Esophagus mucosa (tissue), 1 donor: ENCODE measurements around the gene CACNA1A. TPM values are rescaled to one million over a fixed set of nuclear protein-coding genes. Genes with fewer than 3 reads are reported as not detected.
"Not testable (repeated sequence)": the region's sequence is repeated elsewhere in the genome, so short reads cannot be mapped to it uniquely, and the experiment has no call there.

Experiments
- ATAC-seq: fragments of 200-7000 bp; cut with Tn5 transposase; one replicate; pipeline ENCODE4 v1.9.1; 2020
- total RNA-seq: library from RNA; stranded (reverse); gene quantifications from one replicate; pipeline ENCODE4 v1.2.4, GENCODE V29; 2023
- donor health status: DM: yes; HTN: yes; CAD: no.

CACNA1A gene
- total RNA-seq, 1 donor from 2014 or later, result 0.20 TPM

DNA sequence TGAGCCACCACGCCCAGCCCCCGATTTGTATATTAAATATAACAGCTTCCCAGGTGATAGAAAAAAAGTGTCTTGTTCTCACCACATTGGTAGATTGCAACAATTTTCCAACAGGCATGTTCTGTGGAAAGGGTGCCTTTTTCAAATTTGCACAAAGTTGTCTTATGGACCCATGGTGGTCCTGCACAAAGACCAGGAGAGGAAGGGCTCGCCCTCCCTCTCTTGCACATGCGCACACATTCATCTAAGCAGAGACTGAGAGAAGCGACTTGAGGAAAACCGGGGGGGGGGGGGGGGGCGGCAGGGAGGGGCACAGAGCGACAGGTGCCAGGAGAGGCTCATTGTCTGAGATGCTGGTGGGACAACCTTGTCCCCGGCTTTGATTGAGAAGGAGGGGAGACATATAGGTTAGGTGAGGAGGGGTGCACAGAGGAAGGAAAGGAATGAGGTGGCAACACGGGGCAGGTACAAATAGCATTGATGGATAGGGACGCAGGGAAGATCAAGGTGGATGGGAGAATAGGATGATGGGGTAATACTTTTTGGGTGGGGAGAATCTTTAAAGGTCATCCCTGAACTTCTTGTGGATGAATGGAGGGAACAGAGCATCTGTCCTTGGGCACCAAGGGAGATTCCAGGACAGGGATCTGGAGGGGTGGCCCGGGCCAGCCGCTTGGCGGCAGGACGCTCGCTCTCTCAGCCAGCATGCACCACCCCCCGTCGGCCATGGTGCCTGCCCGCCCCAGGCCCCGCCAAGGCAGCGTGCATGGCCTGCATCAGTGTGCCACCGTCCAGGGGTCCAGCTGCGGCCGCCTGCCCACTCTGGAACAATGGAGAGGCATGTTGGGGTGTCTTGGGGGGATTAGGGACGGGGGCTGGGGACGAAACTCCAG lies 280.1 kb downstream of the CACNA1A start:
- ATAC-seq, result no peak

DNA sequence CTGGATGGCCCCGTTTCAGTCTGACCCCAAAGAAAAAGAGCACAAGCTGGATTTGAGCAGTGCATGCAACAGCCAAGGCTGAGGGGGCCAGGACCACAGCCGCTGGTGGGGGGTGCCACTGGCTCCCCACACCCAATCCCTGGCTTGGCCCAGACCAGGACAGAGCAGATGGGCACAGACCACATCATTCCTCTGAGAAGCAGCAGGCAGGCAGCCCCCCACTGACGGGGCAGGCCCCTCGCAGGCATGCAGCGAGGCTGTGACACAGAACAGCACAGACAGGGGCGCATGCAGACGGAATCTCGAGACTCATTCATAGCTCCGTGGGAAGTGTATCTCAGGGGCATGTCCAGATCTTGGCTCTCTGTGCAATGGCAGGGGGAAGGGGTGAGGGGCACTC lies 281.2 kb downstream of the CACNA1A start:
- no peak for ATAC-seq

DNA sequence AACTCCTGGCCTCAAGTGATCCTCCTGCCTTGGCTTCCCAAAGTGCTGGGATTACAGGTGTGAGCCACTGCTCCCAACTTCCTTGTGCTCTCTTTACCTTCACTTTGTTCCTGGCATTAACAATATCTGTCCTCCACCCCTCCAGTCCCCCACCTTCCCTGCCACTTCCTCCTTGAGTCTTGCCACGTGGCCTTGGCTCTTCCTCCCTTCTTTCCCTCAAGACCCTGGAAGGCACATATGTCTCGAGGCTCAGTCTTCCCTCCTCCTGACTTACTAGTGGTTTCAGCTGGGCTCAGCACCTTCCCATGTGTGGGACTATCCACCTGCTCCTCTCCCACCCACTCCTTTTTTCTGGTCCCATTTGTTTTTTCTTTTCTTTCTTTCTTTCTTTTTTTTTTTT lies 285.4 kb downstream of the CACNA1A start:
- ATAC-seq, result no peak

- no peak for ATAC-seq
Measured at GRCh38 chr19:13215572-13216380, 290.5 kb downstream of the CACNA1A start.

- no peak for ATAC-seq
Measured at GRCh38 chr19:13214036-13214730, 292.1 kb downstream of the CACNA1A start.

DNA sequence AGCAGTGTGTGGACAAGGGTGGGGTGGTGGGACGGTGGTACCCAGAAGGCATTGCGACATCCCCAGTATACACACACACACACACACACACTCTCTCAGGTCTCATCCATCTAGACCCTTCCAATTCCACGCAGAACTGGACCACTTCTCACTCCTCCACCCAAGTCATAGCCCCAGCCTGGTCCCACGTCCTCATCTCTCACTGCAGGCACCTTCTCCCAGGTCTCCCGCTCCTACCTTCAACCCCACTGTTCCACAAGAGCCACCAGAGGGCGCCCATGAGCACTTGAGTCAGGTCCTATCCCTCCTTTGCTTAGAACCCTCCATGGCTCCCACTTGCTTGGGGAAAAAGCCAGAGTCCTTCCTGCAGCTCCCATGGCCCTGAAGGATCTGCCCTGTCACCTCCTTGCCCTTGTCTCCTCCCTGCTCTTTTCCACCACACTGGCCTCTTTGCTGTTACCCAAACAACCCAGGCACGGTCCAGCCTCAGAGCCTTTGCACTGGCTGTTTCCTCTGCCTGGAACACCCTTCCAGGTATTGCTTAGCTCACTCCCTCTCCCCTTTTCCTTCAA lies 293.4 kb downstream of the CACNA1A start:
- ATAC-seq, result no peak

DNA sequence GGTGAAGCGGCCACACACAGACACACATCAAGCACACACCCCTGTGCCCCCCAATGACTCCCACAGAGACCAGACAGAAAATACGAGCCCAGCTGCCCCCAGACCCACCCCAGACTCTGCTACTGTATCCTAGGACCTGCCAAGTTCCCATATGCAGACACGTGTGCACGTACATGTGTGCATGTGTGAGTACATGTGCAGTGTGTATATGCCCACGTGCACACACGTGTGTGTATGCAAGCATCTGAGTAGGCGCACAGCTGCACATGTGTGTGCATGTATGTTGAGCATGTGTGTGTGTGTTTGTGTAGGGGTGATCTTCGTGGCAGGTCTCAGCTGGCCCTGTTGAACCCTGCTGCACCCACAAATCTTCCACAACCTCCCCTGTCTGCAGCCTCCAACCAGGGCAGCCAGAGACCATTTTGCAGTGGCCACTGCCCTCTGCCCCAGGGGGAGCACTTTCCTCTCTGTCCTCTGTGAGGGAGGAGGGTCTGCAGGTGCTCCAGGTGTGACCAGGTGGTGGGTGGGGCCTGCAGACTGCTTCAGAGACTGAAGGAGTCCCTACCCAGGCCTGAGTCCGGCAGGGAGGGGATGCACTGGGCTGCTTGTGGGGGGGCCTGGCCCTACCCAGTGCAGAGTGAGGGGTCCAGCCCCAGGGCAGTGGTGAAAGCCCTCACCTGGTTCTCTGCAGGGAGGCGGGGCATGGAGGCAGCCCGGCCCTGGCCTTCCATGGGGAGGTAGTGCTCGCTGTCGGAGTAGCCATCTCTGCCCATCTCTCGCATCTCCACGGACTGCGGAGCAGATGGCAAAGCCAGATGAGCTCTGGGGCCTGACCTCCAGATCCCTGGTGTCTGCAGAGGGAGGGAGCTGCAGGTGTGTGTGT lies 294.6 kb downstream of the CACNA1A start:
- no peak for ATAC-seq

DNA sequence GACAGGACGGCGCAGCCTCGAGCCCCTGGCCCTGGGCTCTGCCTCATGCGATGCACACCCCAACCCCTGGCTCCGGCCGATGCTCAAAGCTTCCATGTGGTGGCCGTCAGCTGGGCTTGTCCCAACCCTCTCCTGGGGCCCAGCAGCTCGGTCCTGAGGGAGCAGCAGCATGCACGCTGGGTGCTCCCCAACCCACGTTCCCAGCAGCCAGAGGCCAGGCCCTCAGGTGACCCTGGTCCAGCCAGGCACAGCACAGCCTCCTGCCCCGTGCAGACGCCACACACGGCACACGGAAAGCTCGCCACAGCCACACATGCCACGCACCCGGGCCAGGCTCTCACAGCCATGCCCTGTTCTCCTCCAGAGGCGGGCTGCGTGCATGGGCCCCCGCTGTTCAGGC lies 295.3 kb downstream of the CACNA1A start:
- ATAC-seq, result no peak

GRCh38 chr19:13210339-13210775 lies 295.9 kb downstream of the CACNA1A start:
- no peak for ATAC-seq

DNA sequence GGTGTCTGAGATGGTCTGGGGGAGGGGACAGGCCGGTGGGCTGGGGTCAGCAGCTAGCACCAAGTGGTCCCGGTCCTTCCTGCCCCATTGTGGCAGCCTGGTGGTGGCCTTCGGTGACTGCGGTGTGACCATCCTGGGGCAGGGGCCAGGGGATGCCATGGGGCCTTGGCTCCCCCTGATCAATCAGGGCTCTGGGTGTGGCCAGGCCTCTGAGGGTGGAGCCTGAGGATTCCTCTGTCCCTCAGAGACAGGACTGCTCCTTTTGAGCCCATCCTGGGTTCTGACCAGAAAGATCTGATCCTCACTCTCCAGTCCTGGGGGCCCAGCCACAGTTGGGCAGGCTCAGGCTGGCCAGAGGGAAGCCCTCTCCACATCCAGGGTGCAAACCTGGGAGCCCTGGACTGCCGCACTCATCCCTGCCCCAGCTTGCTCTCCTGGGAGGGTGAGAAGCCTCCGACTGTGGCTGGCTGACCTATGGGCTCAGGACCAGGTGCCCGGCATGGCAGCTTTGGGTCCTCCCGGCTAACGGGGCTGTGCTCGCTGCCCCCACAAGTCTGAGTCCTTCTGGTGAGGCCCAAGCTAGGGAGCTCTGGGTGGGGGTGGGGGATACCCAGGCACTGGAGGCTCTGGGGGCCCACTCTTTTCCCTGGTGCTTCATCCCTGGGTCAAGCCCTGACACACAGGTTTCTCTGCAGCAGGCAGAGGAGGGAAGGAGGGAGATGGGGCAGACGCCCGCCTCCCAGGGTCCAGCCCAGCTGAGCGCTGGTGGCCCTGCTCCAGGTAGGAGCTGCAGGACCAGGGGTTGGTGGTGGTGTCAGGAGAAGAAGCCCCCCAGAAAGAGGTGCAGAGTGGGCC lies 296.6 kb downstream of the CACNA1A start:
- peak; percentile 13 for ATAC-seq

DNA sequence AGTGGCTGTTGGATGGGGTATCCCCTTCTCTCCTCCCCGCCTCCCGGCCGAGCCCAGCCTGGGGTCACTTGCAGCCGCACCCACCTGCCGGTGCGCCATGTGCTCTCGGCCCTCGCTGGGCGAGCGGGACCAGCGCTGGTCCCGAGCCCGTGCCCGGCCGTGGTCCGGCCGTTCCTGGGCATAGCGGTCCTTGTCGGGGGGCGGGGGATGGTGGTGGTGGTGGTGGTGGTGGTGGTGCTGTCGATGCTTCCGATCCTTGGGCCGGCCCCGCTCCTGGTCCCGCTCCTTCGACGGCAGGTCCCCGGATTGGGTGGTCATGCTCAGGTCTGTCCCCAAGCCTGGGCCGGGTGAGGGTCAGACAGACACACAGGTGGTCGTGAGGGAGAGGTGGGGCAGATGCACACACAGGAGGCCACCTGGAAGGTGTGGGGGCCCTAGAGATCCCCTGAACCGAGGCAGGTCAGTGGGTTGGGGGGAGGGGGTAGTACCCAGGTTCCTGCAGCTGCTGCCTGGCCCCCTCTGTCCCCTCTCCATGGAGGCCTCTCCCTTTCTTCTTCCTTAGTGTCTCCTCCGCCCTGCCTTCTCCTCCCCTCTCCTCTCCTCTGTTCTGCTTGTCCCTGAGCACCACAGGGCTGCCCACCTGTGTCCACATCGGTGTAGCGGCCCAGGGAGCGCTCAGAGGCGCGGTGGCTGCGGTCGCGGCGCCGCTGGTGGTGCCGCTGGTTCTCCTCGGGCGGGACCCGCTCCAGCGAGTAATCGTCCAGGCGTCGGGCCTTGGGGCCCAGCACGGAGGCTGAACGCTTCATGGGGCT lies 297.4 kb downstream of the CACNA1A start:
- ATAC-seq, result peak; percentile 12

- peak; percentile 22 for ATAC-seq
Measured at GRCh38 chr19:13207846-13208671, 298.2 kb downstream of the CACNA1A start.

- ATAC-seq, result peak; percentile 35
Measured at GRCh38 chr19:13207237-13207845, 298.9 kb downstream of the CACNA1A start.

- no peak for ATAC-seq
Measured at GRCh38 chr19:13206587-13206986, 299.7 kb downstream of the CACNA1A start.

GRCh38 chr19:13202112-13202511 lies 304.2 kb downstream of the CACNA1A start:
- ATAC-seq, result not testable (repeated sequence)

DNA sequence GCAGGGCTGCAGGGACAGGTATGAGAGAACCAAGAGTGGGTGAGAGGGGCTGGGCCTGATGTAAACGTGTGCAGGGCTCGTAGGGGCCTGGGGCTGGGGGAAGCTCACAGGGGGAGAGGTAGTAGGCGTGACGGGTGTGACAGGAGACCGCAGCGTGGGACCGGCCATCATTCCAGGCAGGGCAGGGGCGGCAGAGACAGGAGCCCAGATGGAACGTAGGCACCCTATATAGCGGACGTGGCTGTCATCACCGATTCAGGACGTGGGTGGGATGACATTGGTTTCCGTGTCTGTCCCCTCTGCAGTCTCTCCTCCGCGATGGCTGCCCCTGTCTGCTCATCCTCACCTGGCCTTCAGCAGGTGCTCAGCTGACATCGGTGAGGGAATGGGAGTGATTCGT lies 307.6 kb downstream of the CACNA1A start:
- no peak for ATAC-seq

DNA sequence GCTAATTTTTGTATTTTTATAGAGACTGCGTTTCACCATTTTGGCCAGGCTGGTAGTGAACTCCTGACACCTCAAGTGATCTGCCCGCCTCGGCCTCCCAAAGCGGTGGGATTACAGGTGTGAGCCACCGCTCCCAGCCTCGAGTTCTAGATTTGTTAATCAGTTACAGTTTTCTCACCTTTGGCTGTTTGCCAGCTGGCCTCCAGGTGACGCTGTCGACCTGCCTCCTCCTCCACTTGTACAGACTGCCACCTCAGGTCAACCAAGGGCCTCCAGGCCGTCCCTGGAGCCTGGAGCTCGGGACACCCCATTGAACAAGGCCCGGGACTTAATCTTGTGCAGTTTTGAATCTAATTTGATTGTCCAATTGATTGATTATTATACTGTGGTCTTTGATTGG lies 310.6 kb downstream of the CACNA1A start:
- ATAC-seq, result peak; percentile 28
